B cell (primary cell): ENCODE measurements around the gene MESP2. TPM values are rescaled to one million over a fixed set of nuclear protein-coding genes. Genes with fewer than 3 reads are reported as not detected.

ENCODE experiments used
- ATAC-seq: fragments of 200-7000 bp; cut with Tn5 transposase; one replicate; pipeline ENCODE4 v1.10.0; 2021; ENCODE audit warnings: low read depth, mild to moderate bottlenecking, moderate number of reproducible peaks, moderate library complexity
- CTCF ChIA-PET: fragments of 350-600 bp; sonication (Branson Sonifier 250); formaldehyde crosslinking; loops from one replicate; lab custom pipeline; 2021; ENCODE audit warnings: antibody characterized with exemption, inconsistent platforms; lab: Charles Lee
- POLR2A ChIA-PET: fragments of 350-600 bp; sonication (Branson Sonifier 250); formaldehyde crosslinking; loops from one replicate; lab custom pipeline; 2021; ENCODE audit warnings: antibody characterized with exemption; lab: Charles Lee
- DNase-seq: peaks from one replicate; pipeline ENCODE4 v3.0.0; 2013
- H2AFZ ChIP-seq: 2 replicates; pipeline ENCODE4 v1.6.1; 2012; ENCODE audit warnings: mild to moderate bottlenecking, low read depth, low read length; ENCODE audit not compliant: insufficient read depth, poor library complexity, severe bottlenecking
- H3K27ac ChIP-seq, 2 donors: 1 replicate in 1 of 2; 2 replicates in 1 of 2; pipeline ENCODE4 v1.5.1; 2012 to 2013; ENCODE audit warnings: low read length in 2 of 2, mild to moderate bottlenecking in 2 of 2, moderate library complexity in 1 of 2
- H3K27me3 ChIP-seq, 4 experiments: fragments of 200-600 bp in 1 of 4; sonication (generic) in 1 of 4; replicated peaks in 1 of 4; 1 replicate in 2 of 4; 2 replicates in 2 of 4; pipeline versions ENCODE4 v1.6.1 to v1.7.0; 2013 to 2016; ENCODE audit warnings: low read length in 3 of 4, mild to moderate bottlenecking in 2 of 4, mixed read lengths in 1 of 4, moderate library complexity in 1 of 4; ENCODE audit not compliant: insufficient read depth in 4 of 4, control insufficient read depth in 3 of 4; ENCODE audit errors: control extremely low read depth in 1 of 4
- H3K36me3 ChIP-seq, 2 experiments: replicated peaks in 1 of 2; 1 replicate in 1 of 2; 2 replicates in 1 of 2; pipeline versions ENCODE4 v1.6.1 to v1.7.1; 2013; ENCODE audit warnings: low read length in 1 of 2; ENCODE audit not compliant: insufficient read depth in 2 of 2, control insufficient read depth in 1 of 2; ENCODE audit errors: control extremely low read depth in 1 of 2, extremely low read depth in 1 of 2
- H3K4me1 ChIP-seq, 2 donors: fragments of 200-600 bp in 1 of 2; sonication (generic) in 1 of 2; 1 replicate in 1 of 2; 2 replicates in 1 of 2; pipeline versions ENCODE4 v1.5.1 to v1.6.1; 2013 to 2017; ENCODE audit warnings: low read length in 2 of 2; ENCODE audit not compliant: control insufficient read depth in 2 of 2, insufficient read depth in 2 of 2
- H3K4me2 ChIP-seq: replicated peaks from 2 replicates; pipeline ENCODE3; 2012; ENCODE audit warnings: mild to moderate bottlenecking, low read depth, low read length; ENCODE audit not compliant: poor library complexity, severe bottlenecking
- H3K4me3 ChIP-seq, 5 experiments: fragments of 200-600 bp in 1 of 5; sonication (generic) in 1 of 5; 1 replicate in 3 of 5; 2 replicates in 2 of 5; pipeline versions ENCODE4 v1.5.1 to v1.7.0; 2011 to 2016; ENCODE audit warnings: low read length in 4 of 5, mild to moderate bottlenecking in 4 of 5, low read depth in 2 of 5, control low read depth in 1 of 5, moderate library complexity in 1 of 5; ENCODE audit not compliant: insufficient read depth in 1 of 5; ENCODE audit errors: control extremely low read depth in 1 of 5, extremely low read depth in 1 of 5
- H3K79me2 ChIP-seq: fragments of 200-600 bp; sonication (generic); one replicate; pipeline ENCODE4 v1.6.0; 2016; ENCODE audit warnings: low read length; ENCODE audit not compliant: control insufficient read depth, insufficient read depth
- H3K9ac ChIP-seq: fragments of 200-600 bp; sonication (generic); 2 replicates; pipeline ENCODE4 v1.6.1; 2017; ENCODE audit warnings: mild to moderate bottlenecking, low read length, moderate library complexity
- H3K9me3 ChIP-seq, 3 donors: one replicate each; pipeline versions ENCODE4 v1.6.1 to v1.7.1; 2013; ENCODE audit warnings: low read length in 2 of 3; ENCODE audit not compliant: control insufficient read depth in 2 of 3, insufficient read depth in 1 of 3; ENCODE audit errors: control extremely low read depth in 1 of 3
- H4K20me1 ChIP-seq: 2 replicates; pipeline ENCODE4 v1.6.0; 2012; ENCODE audit warnings: mild to moderate bottlenecking, low read length; ENCODE audit not compliant: insufficient read depth, control insufficient read depth, poor library complexity, severe bottlenecking
- H3K27ac Mint-ChIP-seq: one replicate; pipeline ENCODE4 v1.8.0; 2021; ENCODE audit warnings: mixed read lengths
- H3K27me3 Mint-ChIP-seq: one replicate; pipeline ENCODE4 v1.8.0; 2021; ENCODE audit warnings: mixed read lengths
- H3K4me1 Mint-ChIP-seq: one replicate; pipeline ENCODE4 v1.8.0; 2021; ENCODE audit warnings: mixed read lengths
- H3K4me3 Mint-ChIP-seq: one replicate; pipeline ENCODE4 v1.8.0; 2021; ENCODE audit warnings: mixed read lengths
- H3K9me3 Mint-ChIP-seq: one replicate; pipeline ENCODE4 v1.8.0; 2022; ENCODE audit warnings: mixed read lengths; ENCODE audit not compliant: insufficient read depth
- EZH2 ChIP-seq: IDR thresholded peaks from 2 replicates; pipeline ENCODE4 v1.6.1; 2012; ENCODE audit warnings: borderline replicate concordance, low read depth, mild to moderate bottlenecking, moderate library complexity, low read length; ENCODE audit not compliant: insufficient read depth, poor library complexity, severe bottlenecking
- WGBS: methylation state at CpG from one replicate; pipeline ENCODE4 v1.1.5; 2013; ENCODE audit warnings: missing lambda C conversion rate; ENCODE audit not compliant: insufficient coverage; 5-methylcytosine and 5-hydroxymethylcytosine counted together
- intact Hi-C: fragments of 100-400 bp; cut with micrococcal nuclease; formaldehyde crosslinking; loops from one replicate; pipeline ENCODE4 v1.10.0; 2022
- polyA plus RNA-seq: library from polyadenylated mRNA; depleted of rRNA; stranded (reverse); fragments of >200 nt; gene quantifications from 2 replicates; pipeline ENCODE4 v1.2.3, GENCODE V29; 2012
- total RNA-seq, 2 donors: library from RNA; stranded (reverse); fragments of 120-200 nt in 1 of 2; gene quantifications; 1 replicate in 1 of 2; 2 replicates in 1 of 2; pipeline versions ENCODE4 v1.2.3 to v1.2.4, GENCODE V29; 2013 to 2022
- TF ChIP-seq, protein P1 (sequence below): fragments of 200-600 bp; IDR thresholded peaks from one replicate; pipeline ENCODE4 v1.8.0; 2022; ENCODE audit warnings: antibody characterized with exemption, mild to moderate bottlenecking

Gene MESP2
- total and polyA plus RNA-seq, 2 donors (not counting 1 experiment from before 2014, with no cell fraction given) = not detected

DNA sequence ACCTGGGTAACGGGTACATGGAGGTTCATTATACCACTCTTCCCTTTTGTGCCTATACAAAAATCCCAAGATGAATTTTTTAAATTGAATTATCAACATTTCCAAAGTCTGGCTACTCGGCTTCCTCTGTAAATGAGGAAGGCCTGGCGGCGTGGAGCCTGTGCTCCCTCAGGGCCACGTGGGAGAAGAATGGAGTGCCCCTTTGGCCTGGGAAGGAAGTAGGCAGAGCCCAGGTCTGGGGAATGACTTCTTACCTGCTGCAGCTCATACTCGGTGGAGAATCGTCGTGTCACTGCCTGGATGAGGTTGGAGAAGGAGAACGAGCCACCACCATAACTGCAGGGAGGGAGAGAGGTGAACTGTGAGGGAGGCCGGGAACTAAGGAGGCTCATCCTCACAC lies 14.1 kb downstream of the MESP2 start:
- Histone ChIP-seq H3K9me3 (peaks cover 3 to 8% (median 7%) of the 10 kb centered on the region in 3 donors), H2AFZ (no peak overlapping the region), H3K4me1 (no peaks in the 10 kb centered on the region), H3K27me3 (no peaks in the 10 kb centered on the region), H3K9ac (no peak overlapping the region), H3K4me2 (no peak overlapping the region), H3K36me3 (no peaks in the 10 kb centered on the region), H4K20me1 (no peaks in the 10 kb centered on the region), H3K79me2 (no peaks in the 10 kb centered on the region), H3K27ac (no peak overlapping the region), H3K4me3 (no peak overlapping the region)
- no peaks in the 10 kb centered on the region for H3K4me1 Mint-ChIP-seq
- no peak overlapping the region for H3K4me3 Mint-ChIP-seq
- DNase-seq (no peak), ATAC-seq (no peak)
- no peak for TF ChIP-seq EZH2
- TF ChIP-seq, protein P1, sequence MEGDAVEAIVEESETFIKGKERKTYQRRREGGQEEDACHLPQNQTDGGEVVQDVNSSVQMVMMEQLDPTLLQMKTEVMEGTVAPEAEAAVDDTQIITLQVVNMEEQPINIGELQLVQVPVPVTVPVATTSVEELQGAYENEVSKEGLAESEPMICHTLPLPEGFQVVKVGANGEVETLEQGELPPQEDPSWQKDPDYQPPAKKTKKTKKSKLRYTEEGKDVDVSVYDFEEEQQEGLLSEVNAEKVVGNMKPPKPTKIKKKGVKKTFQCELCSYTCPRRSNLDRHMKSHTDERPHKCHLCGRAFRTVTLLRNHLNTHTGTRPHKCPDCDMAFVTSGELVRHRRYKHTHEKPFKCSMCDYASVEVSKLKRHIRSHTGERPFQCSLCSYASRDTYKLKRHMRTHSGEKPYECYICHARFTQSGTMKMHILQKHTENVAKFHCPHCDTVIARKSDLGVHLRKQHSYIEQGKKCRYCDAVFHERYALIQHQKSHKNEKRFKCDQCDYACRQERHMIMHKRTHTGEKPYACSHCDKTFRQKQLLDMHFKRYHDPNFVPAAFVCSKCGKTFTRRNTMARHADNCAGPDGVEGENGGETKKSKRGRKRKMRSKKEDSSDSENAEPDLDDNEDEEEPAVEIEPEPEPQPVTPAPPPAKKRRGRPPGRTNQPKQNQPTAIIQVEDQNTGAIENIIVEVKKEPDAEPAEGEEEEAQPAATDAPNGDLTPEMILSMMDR = no peak
- WGBS = 100% methylated on average over 1 of the region's 10 CpGs
- peaks cover 6% of the 10 kb centered on the region for H3K9me3 Mint-ChIP-seq
- POLR2A ChIA-PET = no interaction called here
- CTCF ChIA-PET = no interaction called here
- intact Hi-C loops = no loop called here
- peaks cover 9% of the 10 kb centered on the region for H3K27me3 Mint-ChIP-seq
- H3K27ac Mint-ChIP-seq = no peak overlapping the region

DNA sequence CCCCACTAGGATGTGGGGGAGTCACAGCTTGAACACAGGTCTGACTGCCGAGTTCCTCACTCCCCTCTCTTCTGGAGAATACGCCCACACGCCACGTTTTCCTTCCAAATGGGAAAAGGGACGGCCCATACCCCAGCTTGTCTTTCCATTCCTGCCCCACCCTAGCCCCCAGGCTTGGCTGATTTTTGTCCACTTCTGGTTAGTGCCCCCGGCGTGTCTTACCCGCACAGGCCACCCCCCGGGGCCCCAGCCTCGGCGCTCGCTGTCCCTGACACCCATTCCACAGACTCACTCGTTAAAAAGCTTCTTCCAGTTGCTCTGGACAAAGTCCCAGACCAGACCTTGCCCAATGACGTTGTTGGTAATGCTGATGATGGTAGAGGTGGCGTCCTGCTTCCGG lies 14.5 kb downstream of the MESP2 start:
- Histone ChIP-seq H3K27ac (no peak overlapping the region), H3K4me3 (no peak overlapping the region), H3K9me3 (peaks cover 3 to 9% (median 7%) of the 10 kb centered on the region in 3 donors), H3K79me2 (no peaks in the 10 kb centered on the region), H3K4me2 (no peak overlapping the region), H2AFZ (no peak overlapping the region), H3K27me3 (no peaks in the 10 kb centered on the region), H3K4me1 (no peaks in the 10 kb centered on the region), H3K9ac (no peak overlapping the region), H3K36me3 (no peaks in the 10 kb centered on the region), H4K20me1 (no peaks in the 10 kb centered on the region)
- Mint-ChIP-seq H3K27me3 (peaks cover 9% of the 10 kb centered on the region), H3K9me3 (peaks cover 6% of the 10 kb centered on the region), H3K4me3 (no peak overlapping the region), H3K27ac (no peak overlapping the region), H3K4me1 (no peaks in the 10 kb centered on the region)
- ATAC-seq = no peak
- intact Hi-C loops = no loop called here
- 98% methylated on average over 8 of the region's 16 CpGs for WGBS
- CTCF ChIA-PET = no interaction called here
- TF ChIP-seq, protein P1 = no peak
- no peak for TF ChIP-seq EZH2
- POLR2A ChIA-PET = no interaction called here
- DNase-seq = no peak
